Measurements from ENCODE around the gene SNX3. TPM values are rescaled to one million over a fixed set of nuclear protein-coding genes. Genes with fewer than 3 reads are reported as not detected.

Gene SNX3
- total and polyA plus RNA-seq, 12 donors = 108 to 269 (median 235) TPM

- no peaks in the 10 kb centered on the region for H3K9me3 ChIP-seq
- H3K36me3 ChIP-seq = peaks cover 0 to 42% (median 3%) of the 10 kb centered on the region in 9 donors
- intact Hi-C loops (cut with DNase I) = no loop called here
- H3K4me3 ChIP-seq = no peak overlapping the region
- WGBS, 2 donors = 64 to 76% methylated on average over 2 of the region's 2 CpGs
- ATAC-seq (no peak), DNase-seq (no peak)
- no peak for TF ChIP-seq CTCF (IDR thresholded peaks at IDR 0.05)
- H3K27me3 ChIP-seq = no peaks in the 10 kb centered on the region
- H3K4me1 ChIP-seq = peaks cover 0 to 10% (median 4%) of the 10 kb centered on the region in 9 donors
- no peak overlapping the region for H3K27ac ChIP-seq
Observed at GRCh38 chr6:108236791-108237190, 24.0 kb downstream of the SNX3 start.

GRCh38 chr6:108235127-108235526, 25.7 kb downstream of the SNX3 start:
- Histone ChIP-seq H3K4me3 (no peak overlapping the region), H3K36me3 (peaks cover 0 to 35% (median under 1%) of the 10 kb centered on the region in 9 donors), H3K27me3 (no peaks in the 10 kb centered on the region), H3K4me1 (peaks cover 0 to 12% (median 4%) of the 10 kb centered on the region in 9 donors), H3K9me3 (no peaks in the 10 kb centered on the region), H3K27ac (no peak overlapping the region)
- intact Hi-C loops (cut with DNase I) = no loop called here
- ATAC-seq = no peak
- TF ChIP-seq CTCF (IDR thresholded peaks at IDR 0.05) = no peak
- 82 to 89% methylated on average over 4 of the region's 4 CpGs for WGBS, 2 donors
- no peak for DNase-seq

- DNase-seq = no peak
- ATAC-seq = no peak
- intact Hi-C loops (cut with DNase I) = no loop called here
- no peak overlapping the region for H3K27ac ChIP-seq
- H3K36me3 ChIP-seq = peaks cover 0 to 18% (median 0%) of the 10 kb centered on the region in 9 donors
- H3K4me3 ChIP-seq = no peak overlapping the region
- no peaks in the 10 kb centered on the region for H3K27me3 ChIP-seq
- H3K4me1 ChIP-seq = peaks cover 0 to 12% (median 4%) of the 10 kb centered on the region in 9 donors
- 94 to 95% methylated on average over 8 of the region's 8 CpGs for WGBS, 2 donors
- no peaks in the 10 kb centered on the region for H3K9me3 ChIP-seq
- TF ChIP-seq CTCF (IDR thresholded peaks at IDR 0.05) = no peak
Observed at GRCh38 chr6:108228416-108228815, 32.4 kb downstream of the SNX3 start.

GRCh38 chr6:108227290-108227689, 33.5 kb downstream of the SNX3 start:
- Histone ChIP-seq H3K9me3 (no peaks in the 10 kb centered on the region), H3K27me3 (no peaks in the 10 kb centered on the region), H3K4me1 (peaks cover 0 to 13% (median 3%) of the 10 kb centered on the region in 9 donors), H3K4me3 (no peak overlapping the region), H3K36me3 (peaks cover 0 to 27% (median 5%) of the 10 kb centered on the region in 9 donors), H3K27ac (no peak overlapping the region)
- ATAC-seq (no peak), DNase-seq (no peak)
- intact Hi-C loops (cut with DNase I) = no loop called here
- WGBS, 2 donors = 95 to 96% methylated on average over 3 of the region's 3 CpGs
- no peak for TF ChIP-seq CTCF (IDR thresholded peaks at IDR 0.05)

All from heart right ventricle (tissue), 16 donors.